HFFc6 (cell line): ENCODE results near the gene YBX3. TPM values are rescaled to one million over a fixed set of nuclear protein-coding genes. Genes with fewer than 3 reads are reported as not detected.
A peak's percentile ranks its signal among the peaks of the same experiment; 100 is the strongest.

Source experiments
- DNase-seq: peaks from one replicate; pipeline ENCODE4 v3.0.0-alpha.2; 2018
- H3K27ac Mint-ChIP-seq: 2 replicates; pipeline ENCODE4 v1.8.0; 2020; ENCODE audit warnings: mild to moderate bottlenecking, mixed read lengths
- H3K27me3 Mint-ChIP-seq: 2 replicates; pipeline ENCODE4 v1.8.0; 2021; ENCODE audit warnings: mild to moderate bottlenecking, moderate library complexity, mixed read lengths; ENCODE audit not compliant: insufficient read depth
- H3K36me3 Mint-ChIP-seq: 2 replicates; pipeline ENCODE4 v1.8.0; 2021; ENCODE audit warnings: low read depth, mixed read lengths
- H3K4me1 Mint-ChIP-seq: 2 replicates; pipeline ENCODE4 v1.8.0; 2020; ENCODE audit warnings: low read depth, mixed read lengths
- H3K4me3 Mint-ChIP-seq: 2 replicates; pipeline ENCODE4 v1.8.0; 2020; ENCODE audit warnings: mild to moderate bottlenecking, moderate library complexity, mixed read lengths
- H3K9me3 Mint-ChIP-seq: 2 replicates; pipeline ENCODE4 v1.8.0; 2020; ENCODE audit warnings: mild to moderate bottlenecking, mixed read lengths
- CTCF ChIP-seq: fragments of 200-600 bp; sonication (generic); IDR thresholded peaks from 2 replicates; pipeline ENCODE4 v1.5.0; 2021; ENCODE audit warnings: antibody characterized with exemption, mild to moderate bottlenecking
- total RNA-seq, 6 experiments: library from RNA; stranded (reverse); fragmentation: NEBNext Ultra II Directional; extraction: Animal tissue kit (Norgen Biotek cat#: 25700); gene quantifications; 2 replicates in 1 of 6; 3 replicates in 5 of 6; pipeline ENCODE4 v1.2.3, GENCODE V29; 2021

The YBX3 gene
- total RNA-seq, 6 experiments from 2014 or later: 202 to 251 (median 218) TPM

- no peaks in the 10 kb centered on the region; the same call in 1 of the 2 replicates for H3K9me3 Mint-ChIP-seq
- no peak for DNase-seq
- peak overlapping the region; percentile 86 for H3K27ac Mint-ChIP-seq
- H3K4me3 Mint-ChIP-seq: peak overlapping the region; percentile 78
- peaks cover 8% of the 10 kb centered on the region for H3K27me3 Mint-ChIP-seq
- peaks cover 61% of the 10 kb centered on the region for H3K4me1 Mint-ChIP-seq
- no peak for TF ChIP-seq CTCF
- peaks cover 28% of the 10 kb centered on the region for H3K36me3 Mint-ChIP-seq
Measured at GRCh38 chr12:10717410-10717809, 5.7 kb downstream of the YBX3 start.

GRCh38 chr12:10716704-10717315 is 6.3 kb downstream of the YBX3 start:
- DNase-seq: peak; percentile 84
- Mint-ChIP-seq H3K27me3 (peaks cover 2% of the 10 kb centered on the region), H3K36me3 (peaks cover 29% of the 10 kb centered on the region), H3K4me1 (peaks cover 61% of the 10 kb centered on the region), H3K9me3 (no peaks in the 10 kb centered on the region), H3K4me3 (peak overlapping the region; percentile 78), H3K27ac (peak overlapping the region; percentile 86)
- no peak for TF ChIP-seq CTCF

- Mint-ChIP-seq H3K9me3 (no peaks in the 10 kb centered on the region), H3K27ac (peak overlapping the region; percentile 86), H3K4me3 (peak overlapping the region; percentile 78), H3K4me1 (peaks cover 60% of the 10 kb centered on the region), H3K36me3 (peaks cover 31% of the 10 kb centered on the region), H3K27me3 (peaks cover 2% of the 10 kb centered on the region)
- no peak for DNase-seq
- TF ChIP-seq CTCF: no peak
Measured at GRCh38 chr12:10716277-10716676, 6.8 kb downstream of the YBX3 start.

- TF ChIP-seq CTCF: no peak
- peaks cover 53% of the 10 kb centered on the region for H3K4me1 Mint-ChIP-seq
- peaks cover 31% of the 10 kb centered on the region for H3K36me3 Mint-ChIP-seq
- no peak overlapping the region for H3K4me3 Mint-ChIP-seq
- H3K27ac Mint-ChIP-seq: peak overlapping the region; percentile 86; the same call in 1 of the 2 replicates
- H3K27me3 Mint-ChIP-seq: peaks cover 2% of the 10 kb centered on the region
- DNase-seq: no peak
- H3K9me3 Mint-ChIP-seq: no peaks in the 10 kb centered on the region
Measured at GRCh38 chr12:10715491-10715890, 7.6 kb downstream of the YBX3 start.

GRCh38 chr12:10709808-10710207 is 13.3 kb downstream of the YBX3 start:
- no peak for DNase-seq
- no peak overlapping the region for H3K4me3 Mint-ChIP-seq
- peaks cover 10% of the 10 kb centered on the region for H3K4me1 Mint-ChIP-seq
- peaks cover 2% of the 10 kb centered on the region; the same call in 1 of the 2 replicates for H3K27me3 Mint-ChIP-seq
- no peak for TF ChIP-seq CTCF
- H3K36me3 Mint-ChIP-seq: peaks cover 70% of the 10 kb centered on the region
- no peak overlapping the region for H3K27ac Mint-ChIP-seq
- no peaks in the 10 kb centered on the region for H3K9me3 Mint-ChIP-seq
